GM23338 (cell line): ENCODE data around the gene SHB. TPM values are rescaled to one million over a fixed set of nuclear protein-coding genes. Genes with fewer than 3 reads are reported as not detected.

ENCODE experiments used
- ATAC-seq: fragments of 200-7000 bp; cut with Tn5 transposase; 3 replicates; pipeline ENCODE4 v1.9.1; 2020
- DNase-seq: peaks from one replicate; pipeline ENCODE4 v3.0.0-alpha.2; 2015; ENCODE audit warnings: low spot score
- H2AFZ ChIP-seq: fragments of 200-600 bp; sonication (generic); 2 replicates; pipeline ENCODE4 v1.8.0; 2016; ENCODE audit warnings: antibody characterized with exemption, mild to moderate bottlenecking, moderate library complexity
- H3F3A ChIP-seq: fragments of 200-600 bp; sonication (generic); replicated peaks from 2 replicates; pipeline ENCODE4 v1.8.0; 2017; ENCODE audit warnings: antibody characterized with exemption, mixed run types, low read depth
- H3K27ac ChIP-seq: fragments of 200-600 bp; sonication (generic); 2 replicates; pipeline ENCODE4 v1.6.1; 2016; ENCODE audit warnings: low read depth
- H3K27me3 ChIP-seq: fragments of 200-600 bp; sonication (generic); 2 replicates; pipeline ENCODE4 v1.8.0; 2016; ENCODE audit warnings: mild to moderate bottlenecking, mixed run types, moderate library complexity; ENCODE audit not compliant: insufficient read depth
- H3K36me3 ChIP-seq: fragments of 200-600 bp; sonication (generic); 2 replicates; pipeline ENCODE4 v1.8.0; 2016; ENCODE audit warnings: mild to moderate bottlenecking; ENCODE audit not compliant: insufficient read depth
- H3K4me1 ChIP-seq: fragments of 200-600 bp; sonication (generic); 2 replicates; pipeline ENCODE4 v1.8.0; 2016; ENCODE audit warnings: mild to moderate bottlenecking, moderate library complexity; ENCODE audit not compliant: insufficient read depth
- H3K4me2 ChIP-seq: fragments of 200-600 bp; sonication (generic); 2 replicates; pipeline ENCODE4 v1.7.1; 2017; ENCODE audit warnings: mixed run types
- H3K4me3 ChIP-seq: fragments of 200-600 bp; sonication (generic); 2 replicates; pipeline ENCODE4 v1.6.1; 2016; ENCODE audit warnings: mixed run types
- H3K79me2 ChIP-seq: fragments of 200-600 bp; sonication (generic); replicated peaks from 2 replicates; pipeline ENCODE4 v1.8.0; 2017; ENCODE audit warnings: mild to moderate bottlenecking; ENCODE audit not compliant: insufficient read depth
- H3K9me2 ChIP-seq: fragments of 200-600 bp; sonication (generic); 2 replicates; pipeline ENCODE4 v1.8.0; 2017; ENCODE audit not compliant: insufficient read depth
- H4K20me1 ChIP-seq: fragments of 200-600 bp; sonication (generic); replicated peaks from 2 replicates; pipeline ENCODE4 v1.8.0; 2017; ENCODE audit warnings: mild to moderate bottlenecking; ENCODE audit not compliant: insufficient read depth
- H3K27ac Mint-ChIP-seq: 2 replicates; pipeline ENCODE4 v1.8.0; 2020; ENCODE audit warnings: inconsistent platforms, mild to moderate bottlenecking, moderate library complexity, mixed read lengths
- H3K27me3 Mint-ChIP-seq: 3 replicates; pipeline ENCODE4 v1.8.0; 2022; ENCODE audit warnings: low read depth, mild to moderate bottlenecking, moderate library complexity, mixed read lengths, inconsistent platforms; ENCODE audit not compliant: insufficient read depth, poor library complexity
- H3K36me3 Mint-ChIP-seq: 3 replicates; pipeline ENCODE4 v1.8.0; 2021; ENCODE audit warnings: low read depth, mild to moderate bottlenecking, inconsistent platforms, moderate library complexity, mixed read lengths
- H3K4me1 Mint-ChIP-seq: 3 replicates; pipeline ENCODE4 v1.8.0; 2020; ENCODE audit warnings: mild to moderate bottlenecking, inconsistent platforms, mixed read lengths
- H3K4me3 Mint-ChIP-seq: 3 replicates; pipeline ENCODE4 v1.8.0; 2021; ENCODE audit warnings: moderate library complexity, mild to moderate bottlenecking, inconsistent platforms, mixed read lengths
- H3K9me3 Mint-ChIP-seq: 3 replicates; pipeline ENCODE4 v1.8.0; 2020; ENCODE audit warnings: moderate library complexity, mild to moderate bottlenecking, inconsistent platforms, mixed read lengths
- CREB1 ChIP-seq: fragments of 250-450 bp; sonication (Bioruptor Pico); IDR thresholded peaks from 2 replicates; pipeline ENCODE4 v1.5.0; 2020; ENCODE audit warnings: low read depth, mild to moderate bottlenecking, moderate library complexity
- CTCF ChIP-seq, 2 experiments: fragments of 200-600 bp in 1 of 2; sonication (generic) in 1 of 2; conservative IDR thresholded peaks; 2 replicates each; pipeline versions ENCODE4 v1.5.1 to v1.6.1; 2016 to 2017; ENCODE audit warnings: antibody characterized with exemption in 2 of 2, low read depth in 2 of 2, mild to moderate bottlenecking in 2 of 2, moderate library complexity in 1 of 2
- EZH2 ChIP-seq: fragments of 200-600 bp; sonication (generic); IDR thresholded peaks from one replicate; pipeline ENCODE4 v1.8.0; 2017; ENCODE audit warnings: antibody characterized with exemption, mild to moderate bottlenecking, low read depth; ENCODE audit not compliant: unreplicated experiment
- EZH2phosphoT487 ChIP-seq: fragments of 200-600 bp; sonication (generic); IDR thresholded peaks from one replicate; pipeline ENCODE4 v1.8.1; 2018; ENCODE audit warnings: antibody characterized with exemption; ENCODE audit not compliant: unreplicated experiment
- JUNB ChIP-seq: IDR thresholded peaks from one replicate; pipeline ENCODE4 v1.6.1; 2016; ENCODE audit warnings: antibody characterized with exemption; ENCODE audit not compliant: unreplicated experiment
- POLR2AphosphoS5 ChIP-seq: IDR thresholded peaks from 2 replicates; pipeline ENCODE4 v1.6.1; 2016; ENCODE audit warnings: antibody characterized with exemption, low read depth
- ZNF114 ChIP-seq: fragments of 250-450 bp; sonication (Bioruptor Pico); IDR thresholded peaks from 2 replicates; pipeline ENCODE4 v1.5.0; 2020; ENCODE audit warnings: mild to moderate bottlenecking, moderate library complexity
- ZNF331 ChIP-seq: fragments of 250-450 bp; sonication (Bioruptor Pico); IDR thresholded peaks from 2 replicates; pipeline ENCODE4 v1.5.0; 2020; ENCODE audit warnings: low read depth, mild to moderate bottlenecking, moderate library complexity
- ZNF462 ChIP-seq: fragments of 250-450 bp; sonication (Bioruptor Pico); IDR thresholded peaks from 2 replicates; pipeline ENCODE4 v1.5.0; 2020; ENCODE audit warnings: mild to moderate bottlenecking, moderate library complexity
- polyA plus RNA-seq: library from polyadenylated mRNA; unstranded; fragments of >200 nt; fragmentation: Nextera tagmentation; extraction: Ambion mirVana; gene quantifications from 2 replicates; pipeline ENCODE4 v1.2.1, GENCODE V29; 2016
- total RNA-seq: library from RNA; depleted of rRNA; stranded (reverse); fragments of >200 nt; shearing (Covaris generic); gene quantifications from 2 replicates; pipeline ENCODE4 v1.2.3, GENCODE V29; 2014

The SHB gene
- total and polyA plus RNA-seq, 2 experiments from 2014 or later: 1.5 to 14.0 TPM

GRCh38 chr9:37978983-37979382 lies 90.0 kb downstream of the SHB start:
- ATAC-seq: no peak
- H3K4me1 Mint-ChIP-seq: peaks cover 2% of the 10 kb centered on the region; the same call in 2 of the 3 replicates
- Histone ChIP-seq H2AFZ (no peak overlapping the region), H4K20me1 (no peaks in the 10 kb centered on the region), H3F3A (no peaks in the 10 kb centered on the region), H3K4me3 (no peak overlapping the region), H3K4me2 (no peak overlapping the region), H3K36me3 (no peaks in the 10 kb centered on the region), H3K79me2 (no peaks in the 10 kb centered on the region), H3K27ac (no peak overlapping the region), H3K9me2 (no peaks in the 10 kb centered on the region), H3K4me1 (no peaks in the 10 kb centered on the region), H3K27me3 (no peaks in the 10 kb centered on the region)
- peaks cover 4% of the 10 kb centered on the region; the same call in 2 of the 3 replicates for H3K36me3 Mint-ChIP-seq
- TF ChIP-seq CTCF (conservative IDR thresholded peaks at IDR 0.05; ENCODE audit: low read depth in 2 of 2): no peak
- TF ChIP-seq CREB1 (CRISPR knock-in tag): no peak
- no peak for TF ChIP-seq EZH2
- no peak for TF ChIP-seq ZNF331 (CRISPR knock-in tag)
- no peak for TF ChIP-seq POLR2AphosphoS5
- no peak for TF ChIP-seq JUNB
- TF ChIP-seq ZNF114 (CRISPR knock-in tag): no peak
- H3K4me3 Mint-ChIP-seq: no peak overlapping the region
- H3K27me3 Mint-ChIP-seq: no peaks in the 10 kb centered on the region
- H3K27ac Mint-ChIP-seq: no peak overlapping the region; the same call in 1 of the 2 replicates
- no peaks in the 10 kb centered on the region; the same call in 2 of the 3 replicates for H3K9me3 Mint-ChIP-seq
- DNase-seq: no peak

- no peaks in the 10 kb centered on the region for H4K20me1 ChIP-seq
- H3K4me1 ChIP-seq: no peaks in the 10 kb centered on the region
- peaks cover 4% of the 10 kb centered on the region; the same call in 2 of the 3 replicates for H3K36me3 Mint-ChIP-seq
- no peaks in the 10 kb centered on the region for H3K27me3 ChIP-seq
- no peak overlapping the region for H3K27ac ChIP-seq
- DNase-seq: no peak
- no peaks in the 10 kb centered on the region for H3F3A ChIP-seq
- H3K27ac Mint-ChIP-seq: no peak overlapping the region
- H3K4me1 Mint-ChIP-seq: peaks cover 2% of the 10 kb centered on the region; the same call in 2 of the 3 replicates
- no peak overlapping the region for H2AFZ ChIP-seq
- H3K36me3 ChIP-seq: no peaks in the 10 kb centered on the region
- no peak overlapping the region for H3K4me3 ChIP-seq
- H3K4me2 ChIP-seq: no peak overlapping the region
- H3K9me2 ChIP-seq: no peaks in the 10 kb centered on the region
- no peak overlapping the region for H3K4me3 Mint-ChIP-seq
- H3K9me3 Mint-ChIP-seq: no peaks in the 10 kb centered on the region; the same call in 2 of the 3 replicates
- ATAC-seq: no peak
- H3K79me2 ChIP-seq: no peaks in the 10 kb centered on the region
- TF ChIP-seq JUNB (no peak), EZH2phosphoT487 (no peak), ZNF462 (no peak), POLR2AphosphoS5 (no peak), CTCF (conservative IDR thresholded peaks at IDR 0.05; ENCODE audit: low read depth in 2 of 2) (no peak), ZNF331 (CRISPR knock-in tag) (no peak)
- H3K27me3 Mint-ChIP-seq: no peaks in the 10 kb centered on the region
Observed at GRCh38 chr9:37978481-37978864, 90.6 kb downstream of the SHB start.
